GM21390 (cell line): ENCODE data around the gene FAM222B.
A peak's percentile ranks its signal among the peaks of the same experiment; 100 is the strongest.
"Not testable (repeated sequence)": the region's sequence is repeated elsewhere in the genome, so short reads cannot be mapped to it uniquely, and the experiment has no call there.

Experiments
- ATAC-seq: cut with Tn5 transposase; IDR thresholded peaks from one replicate; pipeline ENCODE4 v1.9.1; 2021; ENCODE audit not compliant: unreplicated experiment

The FAM222B gene

GRCh38 chr17:28747051-28747691, 95.4 kb downstream of the FAM222B start:
- ATAC-seq, result no peak

DNA sequence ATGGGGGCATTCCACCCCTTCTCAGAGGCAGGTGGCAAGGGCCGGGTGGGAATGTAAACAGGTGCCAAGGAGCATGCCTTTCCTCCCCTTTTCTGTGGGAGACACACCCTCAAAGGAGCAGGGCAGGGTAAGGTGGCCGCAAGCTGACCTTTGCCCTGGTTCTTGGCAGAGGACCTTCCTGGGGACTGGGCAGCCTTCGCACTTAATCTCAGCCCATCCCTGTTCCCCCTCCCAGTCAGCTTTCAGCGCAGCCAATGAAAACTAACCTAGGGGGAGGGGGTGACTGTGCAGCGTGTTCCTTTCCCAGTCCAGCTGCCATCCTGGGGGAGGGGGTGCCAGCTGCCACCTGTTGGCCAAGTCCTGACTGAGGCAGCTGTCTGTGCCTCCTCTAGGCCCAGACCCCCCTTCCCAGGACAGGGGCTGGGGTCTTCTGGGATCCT, 96.0 kb downstream of the FAM222B start:
- no peak for ATAC-seq

DNA sequence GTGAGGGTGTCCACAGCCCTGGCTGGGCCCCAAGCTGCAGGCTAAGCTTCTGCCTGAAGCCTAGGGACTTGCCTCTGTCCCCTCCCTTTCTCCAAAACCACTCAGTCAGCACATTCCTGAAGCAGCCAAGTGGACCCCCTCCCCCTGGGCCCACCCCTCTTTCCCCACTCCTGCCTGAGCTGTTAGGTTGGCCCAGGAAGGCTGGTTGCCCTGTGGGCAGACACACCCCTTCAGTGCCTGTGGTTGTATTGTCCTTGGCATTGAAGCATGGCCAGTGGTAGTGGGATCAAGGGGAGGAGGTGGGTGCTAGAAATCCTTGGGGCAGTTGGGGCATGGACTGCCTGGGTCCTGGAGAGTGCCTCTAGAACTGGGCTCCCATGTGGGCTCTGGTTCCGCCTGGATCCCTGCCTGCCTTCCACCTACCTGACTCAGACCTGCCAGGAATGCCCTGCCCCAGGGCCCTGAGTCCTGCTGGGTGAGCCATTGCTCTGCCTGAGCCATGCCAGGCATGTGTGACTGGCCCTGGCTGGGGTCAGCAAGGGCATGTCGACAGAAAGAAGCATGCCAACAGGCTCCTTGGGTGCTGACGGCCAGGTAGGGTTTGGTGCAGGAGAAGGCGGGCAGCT, 96.7 kb downstream of the FAM222B start:
- no peak for ATAC-seq

GRCh38 chr17:28744972-28745785, 97.4 kb downstream of the FAM222B start:
- no peak for ATAC-seq

- ATAC-seq, result peak; percentile 16
Observed at GRCh38 chr17:28744104-28744971, 98.3 kb downstream of the FAM222B start.

GRCh38 chr17:28743243-28744103, 99.1 kb downstream of the FAM222B start, which contains the start of gene TRAF4:
TSS of gene TRAF4 (plus strand) at chr17:28744011. CDS start at chr17:28744113, 102 bp downstream.
- ATAC-seq, result peak; percentile 53

DNA sequence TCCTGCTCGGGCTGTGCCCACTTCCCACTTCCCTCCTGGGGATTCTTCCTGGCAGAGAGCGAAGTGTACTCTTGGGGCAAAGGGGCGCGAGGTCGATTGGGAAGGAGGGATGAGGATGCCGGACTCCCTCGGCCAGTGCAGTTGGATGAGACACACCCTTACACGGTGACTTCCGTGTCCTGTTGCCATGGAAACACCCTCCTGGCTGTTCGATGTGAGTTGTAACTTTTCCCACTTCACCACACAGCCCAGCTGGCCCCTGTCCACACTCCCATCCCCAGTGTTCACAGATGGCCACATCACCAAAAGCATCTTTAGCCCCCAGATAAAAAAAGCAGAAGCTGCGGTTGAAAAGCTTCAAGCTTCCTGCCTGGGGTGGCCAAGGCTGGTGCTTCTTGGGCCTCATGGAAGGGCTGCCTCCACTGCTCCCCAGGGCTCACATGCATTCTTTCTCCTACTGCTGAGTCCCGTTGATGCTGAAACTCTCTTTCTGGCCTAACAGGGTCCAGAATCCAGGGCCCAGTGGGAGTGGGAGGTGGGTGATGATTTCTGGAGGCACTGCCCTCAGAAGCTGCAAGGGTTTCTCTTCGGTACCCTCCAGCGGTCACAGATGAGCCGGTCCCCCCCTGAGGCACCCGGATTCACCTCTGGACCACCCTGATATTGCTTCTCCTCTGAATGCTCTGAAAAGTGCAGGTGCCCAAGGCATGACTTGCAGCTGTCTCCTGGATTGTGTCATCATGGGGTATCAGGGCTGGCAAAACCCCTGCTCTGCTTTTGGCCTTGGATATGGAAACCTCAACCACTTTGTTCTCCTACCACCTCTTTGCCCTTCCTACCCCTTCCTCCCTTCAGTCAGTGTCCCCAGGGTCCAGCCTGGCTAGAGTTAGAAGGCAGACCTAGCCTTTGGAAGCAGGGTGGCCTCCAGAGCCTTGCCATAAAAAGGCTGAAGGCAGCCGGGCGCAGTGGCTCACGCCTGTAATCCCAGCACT, 100.9 kb downstream of the FAM222B start:
- no peak for ATAC-seq

DNA sequence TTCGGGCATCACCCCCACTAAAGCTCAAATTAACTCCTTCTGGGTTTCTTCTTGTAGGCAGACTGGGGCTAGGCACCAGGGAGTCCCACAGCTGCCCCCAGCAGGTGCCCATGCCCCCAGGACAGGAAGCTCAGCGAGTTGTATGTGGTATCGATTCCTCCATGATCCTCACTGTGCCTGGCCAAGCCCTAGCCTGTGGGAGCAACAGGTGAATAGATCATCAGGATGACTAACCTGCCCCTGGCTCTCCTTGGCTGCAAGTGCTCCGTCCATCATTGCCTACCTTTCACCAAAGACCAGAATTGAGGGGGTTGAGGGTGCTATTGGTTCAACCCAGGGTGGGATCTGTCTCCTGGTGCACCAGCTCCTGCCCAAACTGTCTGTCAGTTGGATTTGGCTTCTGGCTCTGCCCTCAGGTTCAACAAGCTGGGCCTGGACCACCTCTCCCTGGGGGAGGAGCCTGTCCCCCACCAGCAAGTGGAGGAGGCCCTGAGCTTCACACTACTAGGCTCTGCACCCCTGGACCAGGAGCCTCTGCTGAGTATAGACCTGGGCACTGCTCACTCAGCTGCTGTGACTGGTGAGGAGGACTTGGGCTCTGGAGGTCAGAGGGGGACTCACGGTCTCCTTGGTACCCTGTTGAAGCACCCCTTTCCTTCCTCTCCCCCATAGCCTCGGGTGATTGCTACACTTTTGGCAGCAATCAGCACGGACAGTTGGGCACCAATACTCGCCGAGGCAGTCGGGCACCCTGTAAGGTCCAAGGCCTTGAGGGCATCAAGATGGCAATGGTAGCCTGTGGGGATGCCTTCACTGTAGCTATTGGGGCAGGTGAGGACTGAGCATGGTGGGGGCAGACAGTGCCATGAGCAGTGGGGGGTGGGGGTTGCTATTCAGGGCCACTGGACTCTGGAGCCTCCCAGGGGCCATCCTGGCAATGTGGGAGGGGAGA, 101.9 kb downstream of the FAM222B start:
- no peak for ATAC-seq

DNA sequence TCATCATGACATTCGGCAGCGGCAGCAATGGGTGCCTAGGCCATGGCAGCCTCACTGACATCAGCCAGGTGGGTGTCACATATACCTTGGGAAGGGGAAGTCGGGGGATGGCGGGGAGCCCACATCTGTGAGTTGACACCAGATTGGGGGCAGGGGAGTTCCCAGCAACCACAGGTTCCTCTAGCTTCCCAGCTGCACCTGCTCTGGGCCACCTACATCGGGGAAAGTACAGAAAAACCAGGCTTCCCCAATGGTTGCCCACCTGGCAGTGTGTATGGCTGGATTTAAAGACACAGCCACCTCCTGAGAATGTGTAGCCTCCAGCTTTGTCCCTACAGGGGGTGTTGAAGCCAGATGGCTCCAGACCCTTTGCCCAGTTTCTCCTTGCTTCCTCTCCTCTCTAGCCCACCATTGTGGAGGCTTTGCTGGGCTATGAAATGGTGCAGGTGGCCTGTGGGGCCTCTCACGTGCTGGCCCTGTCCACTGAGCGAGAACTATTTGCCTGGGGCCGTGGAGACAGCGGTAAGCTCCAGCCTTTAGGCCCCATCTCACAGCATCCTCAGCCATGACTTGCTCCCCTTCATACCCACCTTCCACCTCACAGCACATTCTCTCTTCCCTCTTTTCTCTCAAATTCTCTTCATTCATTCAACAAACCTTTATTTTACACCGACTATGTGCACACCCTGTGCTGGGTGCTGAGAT, 103.8 kb downstream of the FAM222B start:
- no peak for ATAC-seq

DNA sequence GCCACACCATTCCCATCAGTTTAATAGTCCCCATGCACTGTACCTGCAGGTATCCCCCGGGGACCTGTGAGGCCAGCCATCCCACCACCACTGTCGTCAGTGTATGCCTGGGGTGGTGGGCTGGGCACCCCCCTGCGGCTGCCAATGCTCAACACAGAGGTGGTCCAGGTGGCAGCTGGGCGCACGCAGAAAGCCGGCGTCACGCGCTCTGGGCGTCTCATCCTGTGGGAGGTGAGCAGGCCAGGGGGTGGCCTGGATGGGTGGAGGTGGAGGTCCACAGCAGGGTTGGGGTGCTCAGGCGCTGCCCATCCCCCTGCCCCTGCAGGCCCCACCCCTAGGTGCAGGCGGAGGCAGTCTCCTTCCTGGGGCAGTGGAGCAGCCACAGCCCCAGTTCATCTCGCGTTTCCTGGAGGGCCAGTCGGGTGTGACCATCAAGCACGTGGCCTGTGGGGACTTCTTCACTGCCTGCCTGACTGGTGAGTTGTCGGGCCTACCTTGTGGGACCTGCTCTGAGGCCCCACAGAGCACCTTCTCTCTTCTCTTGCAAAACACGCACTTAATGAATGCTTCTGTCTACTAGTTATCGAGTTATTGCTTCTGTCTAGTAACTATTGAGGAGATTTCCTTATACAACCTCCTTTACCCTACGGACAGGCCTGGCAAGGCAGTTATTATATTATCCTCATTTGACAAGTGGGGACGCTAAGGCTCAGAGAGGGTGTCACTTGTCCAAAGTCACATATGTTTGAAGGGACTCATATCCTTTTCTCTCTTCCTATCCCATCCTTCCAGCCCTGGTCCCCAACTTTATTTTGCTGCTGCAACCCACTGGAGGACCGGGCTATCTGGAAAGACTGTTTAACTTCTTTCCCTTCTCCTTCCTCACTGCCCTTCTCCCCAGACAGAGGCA, 104.6 kb downstream of the FAM222B start:
- ATAC-seq, result peak; percentile 60

DNA sequence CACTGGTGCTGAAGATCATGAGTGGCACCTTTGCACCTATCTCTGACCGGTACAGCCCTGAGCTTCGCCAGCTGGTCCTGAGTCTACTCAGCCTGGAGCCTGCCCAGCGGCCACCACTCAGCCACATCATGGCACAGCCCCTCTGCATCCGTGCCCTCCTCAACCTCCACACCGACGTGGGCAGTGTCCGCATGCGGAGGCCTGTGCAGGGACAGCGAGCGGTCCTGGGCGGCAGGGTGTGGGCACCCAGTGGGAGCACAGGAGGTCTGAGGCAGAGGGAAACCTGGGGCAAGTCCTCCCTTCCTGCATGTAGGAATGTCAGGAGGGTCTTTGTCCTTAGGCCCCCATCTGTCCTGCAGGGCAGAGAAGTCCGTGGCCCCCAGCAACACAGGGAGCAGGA, 105.3 kb downstream of the FAM222B start:
- no peak for ATAC-seq

DNA sequence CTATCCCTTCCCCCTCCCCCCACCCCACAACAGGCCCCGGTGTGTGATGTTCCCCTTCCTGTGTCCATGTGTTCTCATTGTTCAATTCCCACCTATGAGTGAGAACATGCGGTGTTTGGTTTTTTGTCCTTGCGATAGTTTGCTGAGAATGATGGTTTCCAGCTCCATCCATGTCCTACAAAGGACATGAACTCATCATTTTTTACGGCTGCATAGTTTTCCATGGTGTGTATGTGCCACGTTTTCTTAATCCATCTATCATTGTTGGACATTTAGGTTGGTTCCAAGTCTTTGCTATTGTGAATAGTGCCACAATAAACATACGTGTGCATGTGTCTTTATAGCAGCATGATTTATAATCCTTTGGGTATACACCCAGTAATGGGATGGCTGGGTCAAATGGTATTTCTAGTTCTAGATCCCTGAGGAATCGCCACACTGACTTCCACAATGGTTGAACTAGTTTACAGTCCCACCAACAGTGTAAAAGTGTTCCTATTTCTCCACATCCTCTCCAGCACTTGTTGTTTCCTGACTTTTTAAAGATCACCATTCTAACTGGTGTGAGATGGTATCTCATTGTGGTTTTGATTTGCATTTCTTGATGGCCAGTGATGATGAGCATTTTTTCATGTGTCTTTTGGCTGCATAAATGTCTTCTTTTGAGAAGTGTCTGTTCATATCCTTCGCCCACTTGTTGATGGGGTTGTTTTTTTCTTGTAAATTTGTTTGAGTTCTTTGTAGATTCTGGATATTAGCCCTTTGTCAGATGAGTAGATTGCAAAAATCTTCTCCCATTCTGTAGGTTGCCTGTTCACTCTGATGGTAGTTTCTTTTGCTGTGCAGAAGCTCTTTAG, 106.4 kb downstream of the FAM222B start:
- ATAC-seq, result not testable (repeated sequence)

GRCh38 chr17:28735242-28735722, 107.3 kb downstream of the FAM222B start:
- ATAC-seq, result no peak

- ATAC-seq, result no peak
Observed at GRCh38 chr17:28734712-28735241, 107.8 kb downstream of the FAM222B start.

DNA sequence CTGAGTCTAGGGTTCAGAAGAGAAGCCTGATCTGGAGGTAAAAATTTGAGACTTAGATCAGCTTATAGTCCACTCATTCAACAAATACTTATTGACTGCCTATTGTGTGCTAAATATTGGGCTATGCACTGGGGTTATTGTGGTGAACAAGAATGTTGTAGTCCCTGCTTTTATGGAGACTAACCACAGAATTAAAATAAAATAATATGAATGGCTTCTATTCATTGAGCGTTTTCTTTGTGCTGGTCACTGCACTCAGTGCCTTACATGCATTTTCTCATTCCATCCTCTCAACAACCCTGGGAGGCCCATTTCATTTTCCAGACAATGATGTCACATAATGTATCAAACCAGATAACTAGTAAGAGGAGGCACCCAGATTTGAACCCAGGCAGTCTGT, 109.2 kb downstream of the FAM222B start:
- ATAC-seq, result no peak
